ENCODE measurements around the gene DNPH1.

DNPH1 gene

DNA sequence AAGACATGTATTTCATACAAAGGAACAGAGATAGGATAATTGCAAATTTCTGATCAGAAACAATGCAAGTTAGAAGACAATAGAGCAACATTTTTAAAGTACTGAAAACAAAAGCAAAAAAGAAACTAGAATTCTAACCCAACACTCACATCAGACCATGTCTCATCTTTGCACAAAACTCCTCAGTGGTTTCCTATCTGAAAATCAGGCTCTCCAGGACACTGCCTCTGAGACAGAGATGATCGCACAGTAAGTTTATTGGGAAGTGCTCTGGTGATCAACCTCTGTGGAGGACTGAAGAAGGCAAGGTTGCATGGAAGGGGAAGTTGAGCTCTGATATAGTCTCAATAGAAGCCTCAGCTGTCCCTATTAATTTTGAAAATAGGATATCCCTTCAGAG lies 11.7 kb upstream of the DNPH1 start:
- Histone ChIP-seq H3K9ac (no peak overlapping the region), H3K4me1 (peaks cover 0 to 6% (median 0%) of the 10 kb centered on the region in 10 experiments; a peak in 3 of 20 replicates), H3K4me2 (0 out of 22 replicates have a peak overlapping the region, but pooled peaks of 1 of the 11 experiments have one; percentile 11), H3K4me3 (no peak overlapping the region), H3K9me3 (replicated peaks in 1 of 11) (peaks cover 5 to 23% (median 9%) of the 10 kb centered on the region in 11 experiments; a peak in 19 of 22 replicates), H3K27me3 (peaks cover 42 to 60% (median 55%) of the 10 kb centered on the region in 11 experiments), H4K20me1 (peaks cover 0 to 6% (median 0%) of the 10 kb centered on the region in 11 experiments; a peak in 3 of 22 replicates), H3K36me3 (no peaks in the 10 kb centered on the region), H3K27ac (no peak overlapping the region)
- no peak for TF ChIP-seq Cebpa-rat (IDR thresholded peaks at IDR 0.05)

- Histone ChIP-seq H3K4me2 (no peak overlapping the region), H4K20me1 (no peaks in the 10 kb centered on the region), H3K36me3 (no peaks in the 10 kb centered on the region), H3K4me1 (peaks cover 0 to 5% (median 0%) of the 10 kb centered on the region in 10 experiments; a peak in 1 of 20 replicates), H3K27ac (no peak overlapping the region), H3K9ac (no peak overlapping the region), H3K27me3 (peaks cover 23 to 41% (median 36%) of the 10 kb centered on the region in 11 experiments), H3K9me3 (replicated peaks in 1 of 11) (peaks cover 5 to 23% (median 9%) of the 10 kb centered on the region in 11 experiments; a peak in 19 of 22 replicates), H3K4me3 (no peak overlapping the region)
- no peak for TF ChIP-seq Cebpa-rat (IDR thresholded peaks at IDR 0.05)
These were observed 9.8 kb upstream of the DNPH1 start for GRCh38 chr6:43239054-43239453.

- Histone ChIP-seq H3K27ac (no peak overlapping the region), H4K20me1 (no peaks in the 10 kb centered on the region), H3K27me3 (peaks cover 0 to 9% (median 4%) of the 10 kb centered on the region in 11 experiments; a peak in 13 of 22 replicates), H3K9ac (no peak overlapping the region), H3K36me3 (no peaks in the 10 kb centered on the region), H3K4me2 (no peak overlapping the region), H3K4me3 (no peak overlapping the region), H3K4me1 (no peaks in the 10 kb centered on the region), H3K9me3 (replicated peaks in 1 of 11) (peaks cover 5 to 15% (median 6%) of the 10 kb centered on the region in 11 experiments; a peak in 19 of 22 replicates)
- no peak for TF ChIP-seq Cebpa-rat (IDR thresholded peaks at IDR 0.05)
These were observed 6.6 kb upstream of the DNPH1 start for GRCh38 chr6:43235841-43236240.

DNA sequence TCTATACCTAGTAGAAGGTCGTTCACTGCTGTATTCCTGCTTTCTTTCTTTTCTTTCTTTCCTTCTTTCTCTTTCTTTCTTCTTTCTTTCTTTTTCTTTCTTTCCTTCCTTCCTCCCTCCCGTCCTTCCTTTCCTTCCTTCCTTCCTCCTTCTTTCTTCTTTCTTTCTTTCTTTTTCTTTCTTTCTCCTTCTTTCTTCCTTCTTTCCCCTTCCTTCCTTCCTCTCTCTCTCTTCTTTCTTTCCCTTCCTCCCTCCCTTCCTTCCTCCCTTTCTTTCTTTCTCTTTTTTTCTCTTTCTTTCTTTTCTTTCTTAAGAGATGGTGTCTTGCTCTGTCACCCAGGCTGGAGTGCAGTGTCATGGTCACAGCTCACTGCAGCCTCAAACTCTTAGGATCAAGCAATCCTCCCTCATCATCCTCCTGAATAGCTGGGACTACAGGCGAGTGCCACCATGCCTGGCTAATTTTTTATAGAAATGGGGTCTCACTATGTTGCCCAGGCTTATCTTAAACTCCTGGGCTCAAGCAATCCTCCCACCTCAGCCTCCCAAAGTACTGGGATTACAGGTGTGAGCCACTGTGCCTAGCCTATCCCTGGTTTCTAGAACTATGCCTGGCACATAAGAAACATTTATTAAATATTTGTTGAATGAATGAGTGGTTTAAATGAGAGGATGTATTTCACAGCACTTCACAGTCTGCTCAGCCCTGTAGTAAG lies 2.6 kb upstream of the DNPH1 start:
- no peak overlapping the region; a peak in 1 of 22 replicates for H3K4me2 ChIP-seq
- H3K27me3 ChIP-seq, result no peaks in the 10 kb centered on the region
- H3K4me1 ChIP-seq, result peaks cover 9 to 23% (median 19%) of the 10 kb centered on the region in 10 experiments; a peak in 18 of 20 replicates
- H3K9me3 ChIP-seq (replicated peaks in 1 of 11), result no peaks in the 10 kb centered on the region
- TF ChIP-seq Cebpa-rat (IDR thresholded peaks at IDR 0.05), result no peak
- H3K36me3 ChIP-seq, result no peaks in the 10 kb centered on the region
- H3K27ac ChIP-seq, result no peak overlapping the region
- no peak overlapping the region for H3K9ac ChIP-seq
- no peaks in the 10 kb centered on the region for H4K20me1 ChIP-seq
- H3K4me3 ChIP-seq, result no peak overlapping the region

- no peak for TF ChIP-seq Cebpa-rat (IDR thresholded peaks at IDR 0.05)
These were observed 1.8 kb upstream of the DNPH1 start for GRCh38 chr6:43231053-43231452.

GRCh38 chr6:43229803-43230620 lies 731 bp upstream of the DNPH1 start:
- H3K4me2 ChIP-seq, result peak overlapping the region; percentile 75 to 94 (median 87); a peak in 21 of 22 replicates
- peaks cover 20 to 39% (median 31%) of the 10 kb centered on the region in 10 experiments for H3K4me1 ChIP-seq
- no peak for TF ChIP-seq Cebpa-rat (IDR thresholded peaks at IDR 0.05)
- H3K27me3 ChIP-seq, result no peaks in the 10 kb centered on the region
- H3K9ac ChIP-seq, result peak overlapping the region in 3 of 11 experiments; percentile 82 to 90 (median 87); a peak in 3 of 22 replicates
- H3K27ac ChIP-seq, result no peak overlapping the region
- no peaks in the 10 kb centered on the region; a peak in 1 of 22 replicates for H4K20me1 ChIP-seq
- H3K36me3 ChIP-seq, result peaks cover 0 to 16% (median 8%) of the 10 kb centered on the region in 11 experiments; a peak in 11 of 22 replicates
- peak overlapping the region in 8 of 10 experiments; percentile 54 to 86 (median 73); a peak in 9 of 20 replicates for H3K4me3 ChIP-seq
- no peaks in the 10 kb centered on the region for H3K9me3 ChIP-seq (replicated peaks in 1 of 11)

More at GRCh38 chr6:43231053-43231452, 1.8 kb upstream of the DNPH1 start:
- Histone ChIP-seq H3K36me3 (peaks cover 0 to 6% (median 3%) of the 10 kb centered on the region in 11 experiments; a peak in 11 of 22 replicates), H3K9ac (no peak overlapping the region), H3K27ac (no peak overlapping the region), H3K9me3 (replicated peaks in 1 of 11) (no peaks in the 10 kb centered on the region), H3K4me1 (peaks cover 10 to 29% (median 20%) of the 10 kb centered on the region in 10 experiments; a peak in 19 of 20 replicates), H4K20me1 (no peaks in the 10 kb centered on the region), H3K4me2 (no peak overlapping the region; a peak in 1 of 22 replicates), H3K27me3 (no peaks in the 10 kb centered on the region), H3K4me3 (no peak overlapping the region)

- Histone ChIP-seq H3K27ac (peak overlapping the region in 8 of 11 experiments; percentile 9 to 83 (median 50); a peak in 10 of 22 replicates), H3K27me3 (no peaks in the 10 kb centered on the region), H3K9ac (peak overlapping the region in 3 of 11 experiments; percentile 46 to 57 (median 51); a peak in 3 of 22 replicates), H3K9me3 (replicated peaks in 1 of 11) (no peaks in the 10 kb centered on the region), H4K20me1 (no peaks in the 10 kb centered on the region; a peak in 1 of 22 replicates), H3K4me1 (peaks cover 34 to 68% (median 47%) of the 10 kb centered on the region in 10 experiments), H3K4me2 (peak overlapping the region in 6 of 11 experiments; percentile 56 to 91 (median 80); a peak in 9 of 22 replicates), H3K36me3 (peaks cover 16 to 39% (median 28%) of the 10 kb centered on the region in 11 experiments), H3K4me3 (no peak overlapping the region)
- TF ChIP-seq Cebpa-rat (IDR thresholded peaks at IDR 0.05), result no peak
These were observed 3.0 kb downstream of the DNPH1 start for GRCh38 chr6:43226192-43226851.

- H3K36me3 ChIP-seq, result peaks cover 27 to 68% (median 44%) of the 10 kb centered on the region in 11 experiments
- H3K9ac ChIP-seq, result no peak overlapping the region
- H3K27ac ChIP-seq, result peak overlapping the region in 2 of 11 experiments; percentile 75 to 83; a peak in 2 of 22 replicates
- peaks cover 29 to 70% (median 34%) of the 10 kb centered on the region in 10 experiments for H3K4me1 ChIP-seq
- H3K4me3 ChIP-seq, result no peak overlapping the region
- peak overlapping the region in 3 of 11 experiments; percentile 86 to 91 (median 88); a peak in 5 of 22 replicates for H3K4me2 ChIP-seq
- no peaks in the 10 kb centered on the region; a peak in 1 of 22 replicates for H4K20me1 ChIP-seq
- no peaks in the 10 kb centered on the region for H3K9me3 ChIP-seq (replicated peaks in 1 of 11)
- TF ChIP-seq Cebpa-rat (IDR thresholded peaks at IDR 0.05), result no peak
- no peaks in the 10 kb centered on the region for H3K27me3 ChIP-seq
These were observed 6.1 kb downstream of the DNPH1 start for GRCh38 chr6:43223175-43223574.
